ENCODE results near the gene SUDS3. TPM values are rescaled to one million over a fixed set of nuclear protein-coding genes. Genes with fewer than 3 reads are reported as not detected.
A peak's percentile ranks its signal among the peaks of the same experiment; 100 is the strongest.

Gene SUDS3
- total RNA-seq, 1 donor from 2014 or later: 31.0 TPM

DNA sequence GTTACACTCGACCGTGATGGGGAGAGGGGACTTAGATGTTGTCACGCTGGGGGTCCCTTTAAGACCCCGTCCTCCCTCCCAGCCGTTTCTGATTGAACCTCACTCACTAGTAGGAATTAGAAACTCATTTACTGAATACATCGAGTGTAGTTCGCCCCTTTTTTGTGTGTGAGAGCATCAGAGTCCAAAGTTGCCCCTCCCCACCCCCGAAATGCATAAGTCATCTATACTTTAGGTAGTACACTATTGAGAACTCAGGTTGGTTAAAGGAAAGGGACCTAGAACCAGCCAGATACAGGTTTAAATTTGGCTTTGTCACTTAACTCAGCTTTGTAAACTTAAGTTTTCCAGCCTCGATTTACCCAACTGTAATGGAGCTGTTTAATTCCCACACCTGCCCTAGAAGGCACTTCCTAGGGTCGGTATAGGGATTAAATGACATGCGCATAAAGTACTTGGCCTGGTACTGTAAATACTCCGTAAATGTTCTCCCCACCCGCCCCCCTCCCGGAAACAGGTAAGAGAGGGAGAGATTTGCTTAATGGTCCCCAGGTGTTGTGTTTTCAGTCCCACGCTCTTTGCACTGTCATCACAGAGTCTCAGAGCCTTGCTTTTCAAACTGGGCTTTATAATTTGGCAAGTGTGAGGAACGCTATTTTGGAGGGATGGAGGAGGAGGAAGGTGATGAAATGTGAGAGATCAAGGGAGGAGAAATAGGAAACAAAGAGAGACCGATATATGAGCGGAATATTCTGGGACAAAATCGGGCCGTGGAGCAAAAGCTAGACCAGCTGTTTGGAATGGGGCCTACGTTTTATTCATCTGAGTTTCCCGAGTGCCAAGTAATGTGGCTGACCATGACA is 897 bp downstream of the SUDS3 start:
- Histone ChIP-seq H3K9me3 (ENCODE audit: insufficient read depth, low read depth, low read length) (no peaks in the 10 kb centered on the region), H2AFZ (ENCODE audit: low read depth, low read length) (peak overlapping the region; percentile 68), H3K4me2 (ENCODE audit: low read length) (peak overlapping the region; percentile 99), H3K79me2 (ENCODE audit: insufficient read depth, low read length) (peaks cover 45% of the 10 kb centered on the region), H3K27me3 (ENCODE audit: insufficient read depth, low read length) (no peaks in the 10 kb centered on the region), H3K9ac (ENCODE audit: low read length) (peak overlapping the region; percentile 99), H3K27ac (ENCODE audit: low read depth, low read length) (peak overlapping the region; percentile 100), H4K20me1 (ENCODE audit: insufficient read depth, low read length) (peaks cover 32% of the 10 kb centered on the region), H3K36me3 (ENCODE audit: insufficient read depth, low read length) (peaks cover 21% of the 10 kb centered on the region), H3K4me1 (ENCODE audit: insufficient read depth, low read length) (peaks cover 20% of the 10 kb centered on the region), H3K4me3 (ENCODE audit: insufficient read depth, low read depth, low read length) (peak overlapping the region; percentile 84)
- Mint-ChIP-seq H3K4me3 (ENCODE audit: unreplicated experiment) (peak overlapping the region; percentile 89), H3K27ac (ENCODE audit: unreplicated experiment) (peak overlapping the region; percentile 88), H3K4me1 (ENCODE audit: low read depth, unreplicated experiment) (peaks cover 6% of the 10 kb centered on the region), H3K36me3 (ENCODE audit: low read depth, unreplicated experiment) (no peaks in the 10 kb centered on the region), H3K27me3 (ENCODE audit: low read depth, unreplicated experiment) (no peaks in the 10 kb centered on the region), H3K9me3 (ENCODE audit: unreplicated experiment) (no peaks in the 10 kb centered on the region)
- FAIRE-seq: no peak
- DNase-seq (ENCODE audit: low read depth): no peak
- TF ChIP-seq, protein P1, sequence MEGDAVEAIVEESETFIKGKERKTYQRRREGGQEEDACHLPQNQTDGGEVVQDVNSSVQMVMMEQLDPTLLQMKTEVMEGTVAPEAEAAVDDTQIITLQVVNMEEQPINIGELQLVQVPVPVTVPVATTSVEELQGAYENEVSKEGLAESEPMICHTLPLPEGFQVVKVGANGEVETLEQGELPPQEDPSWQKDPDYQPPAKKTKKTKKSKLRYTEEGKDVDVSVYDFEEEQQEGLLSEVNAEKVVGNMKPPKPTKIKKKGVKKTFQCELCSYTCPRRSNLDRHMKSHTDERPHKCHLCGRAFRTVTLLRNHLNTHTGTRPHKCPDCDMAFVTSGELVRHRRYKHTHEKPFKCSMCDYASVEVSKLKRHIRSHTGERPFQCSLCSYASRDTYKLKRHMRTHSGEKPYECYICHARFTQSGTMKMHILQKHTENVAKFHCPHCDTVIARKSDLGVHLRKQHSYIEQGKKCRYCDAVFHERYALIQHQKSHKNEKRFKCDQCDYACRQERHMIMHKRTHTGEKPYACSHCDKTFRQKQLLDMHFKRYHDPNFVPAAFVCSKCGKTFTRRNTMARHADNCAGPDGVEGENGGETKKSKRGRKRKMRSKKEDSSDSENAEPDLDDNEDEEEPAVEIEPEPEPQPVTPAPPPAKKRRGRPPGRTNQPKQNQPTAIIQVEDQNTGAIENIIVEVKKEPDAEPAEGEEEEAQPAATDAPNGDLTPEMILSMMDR (IDR thresholded peaks at IDR 0.05; ENCODE audit: insufficient read depth, low read depth, low read length): no peak
- TF ChIP-seq EZH2 (IDR thresholded peaks at IDR 0.05; ENCODE audit: insufficient read depth, low read length): no peak

DNA sequence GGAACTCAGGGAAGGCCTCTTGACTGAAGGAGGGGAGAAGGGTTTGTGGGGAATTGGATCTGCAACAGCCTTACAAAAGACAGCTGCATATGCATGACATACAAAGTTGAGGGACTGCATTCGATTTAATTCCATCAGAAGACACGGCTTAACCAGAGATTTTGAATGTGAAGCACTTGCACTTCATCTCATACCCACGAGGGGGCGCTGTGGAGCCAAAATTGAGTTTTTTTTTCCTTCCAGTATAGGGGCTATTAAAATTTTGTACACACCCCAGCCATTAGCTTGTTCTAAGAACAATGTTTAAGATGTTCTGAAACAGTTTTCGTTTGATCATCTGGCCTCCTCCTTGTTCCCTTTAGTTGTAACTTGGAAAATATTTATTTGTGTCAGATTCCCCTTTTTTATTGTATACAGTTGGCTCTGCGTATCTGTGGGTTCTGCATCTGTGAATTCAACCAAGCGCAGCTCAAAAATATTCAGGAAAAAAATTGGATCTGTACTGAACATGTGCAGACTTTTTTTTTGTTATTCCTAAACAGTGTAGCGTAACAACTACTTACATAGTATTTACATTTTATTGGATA is 1.6 kb downstream of the SUDS3 start:
- Mint-ChIP-seq H3K27me3 (ENCODE audit: low read depth, unreplicated experiment) (no peaks in the 10 kb centered on the region), H3K36me3 (ENCODE audit: low read depth, unreplicated experiment) (no peaks in the 10 kb centered on the region), H3K27ac (ENCODE audit: unreplicated experiment) (peak overlapping the region; percentile 10), H3K4me3 (ENCODE audit: unreplicated experiment) (peak overlapping the region; percentile 89), H3K9me3 (ENCODE audit: unreplicated experiment) (no peaks in the 10 kb centered on the region), H3K4me1 (ENCODE audit: low read depth, unreplicated experiment) (peaks cover 6% of the 10 kb centered on the region)
- peak overlapping the region; percentile 99 for H3K4me2 ChIP-seq (ENCODE audit: low read length)
- peak overlapping the region; percentile 84 for H3K4me3 ChIP-seq (ENCODE audit: insufficient read depth, low read depth, low read length)
- H3K4me1 ChIP-seq (ENCODE audit: insufficient read depth, low read length): peaks cover 20% of the 10 kb centered on the region
- TF ChIP-seq, protein P1 (IDR thresholded peaks at IDR 0.05; ENCODE audit: insufficient read depth, low read depth, low read length): peak; percentile 99
- TF ChIP-seq EZH2 (IDR thresholded peaks at IDR 0.05; ENCODE audit: insufficient read depth, low read length): no peak
- peak overlapping the region; percentile 21 for H2AFZ ChIP-seq (ENCODE audit: low read depth, low read length)
- no peaks in the 10 kb centered on the region for H3K27me3 ChIP-seq (ENCODE audit: insufficient read depth, low read length)
- H4K20me1 ChIP-seq (ENCODE audit: insufficient read depth, low read length): peaks cover 34% of the 10 kb centered on the region
- FAIRE-seq (no peak), DNase-seq (ENCODE audit: low read depth) (peak; percentile 26)
- peak overlapping the region; percentile 99 for H3K9ac ChIP-seq (ENCODE audit: low read length)
- H3K79me2 ChIP-seq (ENCODE audit: insufficient read depth, low read length): peaks cover 41% of the 10 kb centered on the region
- peak overlapping the region; percentile 100 for H3K27ac ChIP-seq (ENCODE audit: low read depth, low read length)
- H3K9me3 ChIP-seq (ENCODE audit: insufficient read depth, low read depth, low read length): no peaks in the 10 kb centered on the region
- H3K36me3 ChIP-seq (ENCODE audit: insufficient read depth, low read length): peaks cover 22% of the 10 kb centered on the region

All from astrocyte (in vitro differentiated cells and primary cell).